GM10266 (cell line): ENCODE measurements around the gene XRCC4.

Source experiments
- DNase-seq: peaks from one replicate; pipeline ENCODE4 v3.0.0; 2012; ENCODE audit errors: extremely low spot score
- TF ChIP-seq, protein P1 (sequence below): IDR thresholded peaks from 2 replicates; pipeline ENCODE4 v1.5.1; 2012; ENCODE audit warnings: mild to moderate bottlenecking, low read depth; ENCODE audit not compliant: control insufficient read depth, insufficient read depth; ENCODE audit errors: missing control alignments

The XRCC4 gene

GRCh38 chr5:83400701-83401100 lies 323.4 kb downstream of the XRCC4 start:
- no peak for DNase-seq
- TF ChIP-seq, protein P1, sequence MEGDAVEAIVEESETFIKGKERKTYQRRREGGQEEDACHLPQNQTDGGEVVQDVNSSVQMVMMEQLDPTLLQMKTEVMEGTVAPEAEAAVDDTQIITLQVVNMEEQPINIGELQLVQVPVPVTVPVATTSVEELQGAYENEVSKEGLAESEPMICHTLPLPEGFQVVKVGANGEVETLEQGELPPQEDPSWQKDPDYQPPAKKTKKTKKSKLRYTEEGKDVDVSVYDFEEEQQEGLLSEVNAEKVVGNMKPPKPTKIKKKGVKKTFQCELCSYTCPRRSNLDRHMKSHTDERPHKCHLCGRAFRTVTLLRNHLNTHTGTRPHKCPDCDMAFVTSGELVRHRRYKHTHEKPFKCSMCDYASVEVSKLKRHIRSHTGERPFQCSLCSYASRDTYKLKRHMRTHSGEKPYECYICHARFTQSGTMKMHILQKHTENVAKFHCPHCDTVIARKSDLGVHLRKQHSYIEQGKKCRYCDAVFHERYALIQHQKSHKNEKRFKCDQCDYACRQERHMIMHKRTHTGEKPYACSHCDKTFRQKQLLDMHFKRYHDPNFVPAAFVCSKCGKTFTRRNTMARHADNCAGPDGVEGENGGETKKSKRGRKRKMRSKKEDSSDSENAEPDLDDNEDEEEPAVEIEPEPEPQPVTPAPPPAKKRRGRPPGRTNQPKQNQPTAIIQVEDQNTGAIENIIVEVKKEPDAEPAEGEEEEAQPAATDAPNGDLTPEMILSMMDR, result no peak

DNA sequence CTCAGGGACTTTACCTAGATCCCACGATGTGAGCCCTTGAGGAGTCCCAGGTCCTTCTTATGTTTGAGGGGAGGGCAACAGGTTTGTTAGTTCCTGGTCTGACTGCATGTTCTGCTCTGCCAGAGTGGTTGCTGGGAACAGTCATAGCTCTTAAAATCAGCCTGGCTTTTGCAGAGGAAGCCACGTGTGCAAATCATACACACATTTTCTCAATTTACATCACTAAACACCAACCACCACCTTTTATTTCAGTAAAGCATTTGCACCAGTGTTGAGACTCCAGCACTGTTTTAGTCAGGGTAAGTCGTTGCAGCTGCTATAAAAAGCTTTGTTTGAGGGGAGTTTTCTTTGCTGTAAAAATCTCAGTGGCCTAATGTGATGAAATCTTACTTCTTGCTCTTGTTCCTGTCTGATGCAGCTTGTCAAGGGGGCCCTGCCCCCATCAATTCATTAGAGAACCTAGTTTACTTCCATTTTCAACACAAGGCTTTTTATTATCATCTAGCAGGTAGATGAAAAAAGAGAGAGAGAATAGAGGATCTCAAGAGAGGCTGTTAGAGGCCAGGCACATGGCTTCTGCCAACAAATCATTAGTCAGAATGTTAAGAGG lies 323.9 kb downstream of the XRCC4 start:
- TF ChIP-seq, protein P1, result no peak
- DNase-seq, result peak; percentile 12

DNA sequence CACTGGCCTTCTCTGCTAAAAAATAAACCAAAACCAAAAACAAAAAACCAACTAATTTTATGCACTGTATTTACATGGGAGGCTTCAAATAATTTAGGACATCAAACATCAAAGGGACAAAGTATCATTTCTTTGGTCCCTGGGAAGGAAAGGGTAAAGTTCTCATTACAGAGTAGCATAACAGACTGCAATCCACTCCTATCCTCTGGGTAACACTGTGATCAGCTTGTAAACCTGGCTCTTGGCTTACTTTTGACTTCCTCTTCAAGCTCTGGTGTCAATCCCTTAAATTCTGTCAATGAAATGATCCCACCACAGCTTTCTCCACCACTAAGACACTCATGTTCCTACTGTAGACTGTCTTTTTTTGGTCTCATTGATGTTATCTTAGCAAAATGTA lies 324.4 kb downstream of the XRCC4 start:
- DNase-seq, result no peak
- TF ChIP-seq, protein P1, result no peak
